Purkinje cell (primary cell): ENCODE data around the gene ADGRD1. TPM values are rescaled to one million over a fixed set of nuclear protein-coding genes. Genes with fewer than 3 reads are reported as not detected.

Experiments used
- polyA plus RNA-seq: library from polyadenylated mRNA; unstranded; fragments of >200 nt; fragmentation: Nextera tagmentation; gene quantifications from 2 replicates; pipeline ENCODE4 v1.2.1, GENCODE V29; 2014

The ADGRD1 gene
- 12.0 and 15.4 TPM in 2 replicates for polyA plus RNA-seq

GRCh38 chr12:130953771-130954543 is at the start of gene ADGRD1:
Gene ADGRD1 (plus strand): TSS chr12:130953907. CDS start chr12:130954466, 559 bp downstream.

Other genes with a start within 250 kb of the ADGRD1 start
- 6.8 and 7.0 TPM in 2 replicates for gene RIMBP2, start 237.6 kb upstream of the ADGRD1 start, polyA plus RNA-seq
- gene STX2, start 114.7 kb upstream of the ADGRD1 start, polyA plus RNA-seq: 0.83 and 3.3 TPM in 2 replicates
- gene RAN, start 81.8 kb upstream of the ADGRD1 start, polyA plus RNA-seq: 999 and 1,077 TPM in 2 replicates